Activated T-helper 17 cell treated with anti-CD3 and anti-CD28 coated beads, Interleukin-2, amount 50 U/mL, for 72 hours (primary cell): ENCODE measurements around the gene GPR25. TPM values are rescaled to one million over a fixed set of nuclear protein-coding genes. Genes with fewer than 3 reads are reported as not detected.
A peak's percentile ranks its signal among the peaks of the same experiment; 100 is the strongest.
"Not testable (repeated sequence)": the region's sequence is repeated elsewhere in the genome, so short reads cannot be mapped to it uniquely, and the experiment has no call there.

Source experiments
- ATAC-seq: fragments of 150-1000 bp; cut with Tn5 transposase; replicated peaks from 2 replicates; pipeline ENCODE4 v1.10.0; 2021; ENCODE audit warnings: mild to moderate bottlenecking, moderate library complexity
- H3K27ac Mint-ChIP-seq: one replicate; pipeline ENCODE4 v1.8.0; 2022; ENCODE audit warnings: mixed read lengths
- H3K27me3 Mint-ChIP-seq: one replicate; pipeline ENCODE4 v1.8.0; 2022; ENCODE audit warnings: mixed read lengths
- H3K36me3 Mint-ChIP-seq: one replicate; pipeline ENCODE4 v1.8.0; 2022; ENCODE audit warnings: low read depth, mild to moderate bottlenecking, mixed read lengths
- H3K4me1 Mint-ChIP-seq: one replicate; pipeline ENCODE4 v1.8.0; 2022; ENCODE audit warnings: mixed read lengths
- H3K4me3 Mint-ChIP-seq: one replicate; pipeline ENCODE4 v1.8.0; 2022; ENCODE audit warnings: mild to moderate bottlenecking, mixed read lengths
- H3K9me3 Mint-ChIP-seq: one replicate; pipeline ENCODE4 v1.8.0; 2022; ENCODE audit warnings: mixed read lengths
- total RNA-seq, 2 donors: library from RNA; stranded (reverse); gene quantifications; one replicate each; pipeline ENCODE4 v1.2.3, GENCODE V29; 2022

Gene GPR25
- total RNA-seq, 2 donors from 2014 or later = 1.8 TPM; not detected in 1

DNA sequence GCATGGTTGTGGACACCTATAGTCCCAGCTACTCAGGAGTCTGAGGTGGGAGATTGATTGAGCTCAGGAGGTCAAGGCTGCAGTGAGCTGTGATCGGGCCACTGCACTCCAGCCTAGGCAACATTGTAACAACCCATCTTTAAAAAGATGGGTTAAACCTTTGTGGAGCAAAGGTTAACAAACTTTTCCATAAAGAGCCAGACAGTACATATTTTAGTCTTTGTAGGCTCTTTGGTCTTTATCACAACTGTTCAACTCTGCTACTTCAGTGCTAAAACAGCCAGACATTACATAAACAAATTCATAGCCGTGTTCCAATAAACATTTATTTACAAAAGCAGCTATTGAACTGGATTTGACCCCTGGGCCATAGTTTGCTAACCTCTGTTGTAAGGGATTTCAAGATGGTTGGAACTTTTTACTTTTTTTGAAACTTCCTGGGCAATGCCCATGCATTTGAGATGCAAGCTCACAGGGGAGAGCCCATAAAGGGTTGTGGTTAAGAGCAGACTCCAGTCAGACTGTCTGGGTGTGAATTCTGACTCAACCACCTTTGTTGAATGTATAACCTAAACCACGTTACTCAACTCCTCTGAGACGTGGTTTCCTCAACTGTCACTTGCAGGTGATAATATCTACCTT, 32.8 kb downstream of the GPR25 start:
- H3K36me3 Mint-ChIP-seq = no peaks in the 10 kb centered on the region
- no peak overlapping the region for H3K27ac Mint-ChIP-seq
- H3K27me3 Mint-ChIP-seq = peaks cover 17% of the 10 kb centered on the region
- H3K4me3 Mint-ChIP-seq = no peak overlapping the region
- H3K4me1 Mint-ChIP-seq = peaks cover 8% of the 10 kb centered on the region
- ATAC-seq = peak; percentile 100
- no peaks in the 10 kb centered on the region for H3K9me3 Mint-ChIP-seq

DNA sequence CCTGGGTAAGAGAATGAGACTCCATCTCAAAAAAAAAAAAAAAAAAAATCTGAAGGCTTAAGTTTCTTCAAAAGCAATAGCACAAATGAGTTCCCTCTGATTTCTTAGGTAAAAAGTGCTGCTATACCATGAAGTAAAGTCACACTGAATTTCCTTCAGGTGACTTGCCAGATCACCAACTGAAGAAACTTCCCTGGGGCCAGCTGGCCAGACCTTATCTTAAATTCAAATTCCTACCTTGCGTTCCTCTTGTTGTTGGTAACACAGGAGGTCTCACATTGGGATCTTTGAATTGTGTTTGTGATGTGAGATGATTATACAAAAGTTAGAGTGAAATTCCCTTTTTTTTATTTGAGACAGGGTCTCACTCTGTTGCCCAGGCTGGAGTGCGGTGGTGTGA, 33.7 kb downstream of the GPR25 start:
- Mint-ChIP-seq H3K4me1 (peaks cover 8% of the 10 kb centered on the region), H3K27me3 (peaks cover 13% of the 10 kb centered on the region), H3K36me3 (no peaks in the 10 kb centered on the region), H3K9me3 (no peaks in the 10 kb centered on the region), H3K27ac (no peak overlapping the region), H3K4me3 (no peak overlapping the region)
- no peak for ATAC-seq

DNA sequence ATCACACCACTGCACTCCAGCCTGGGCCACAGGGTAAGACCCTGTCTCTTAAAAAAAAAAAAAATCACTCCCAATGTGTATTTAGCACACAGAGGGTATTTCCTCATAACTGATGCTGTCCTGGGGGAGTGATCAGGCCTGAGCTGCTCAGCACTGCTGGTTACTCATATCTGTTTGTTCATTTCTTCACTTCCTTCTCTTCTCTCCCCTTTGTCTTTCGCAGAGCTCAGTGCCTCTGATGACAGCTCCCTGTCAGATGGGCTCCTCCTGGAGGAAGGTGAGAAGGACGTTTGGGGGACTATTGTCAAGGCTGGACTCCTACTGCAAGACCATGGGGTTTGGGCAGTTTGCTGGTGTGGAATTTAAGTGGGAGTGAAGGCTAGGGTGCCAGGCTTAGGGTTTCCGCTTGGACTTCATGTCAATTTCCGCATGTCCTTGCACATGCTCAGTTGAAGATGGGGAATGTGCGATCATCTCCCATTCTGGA, 34.9 kb downstream of the GPR25 start:
- Mint-ChIP-seq H3K4me3 (no peak overlapping the region), H3K27ac (no peak overlapping the region), H3K27me3 (peaks cover 13% of the 10 kb centered on the region), H3K36me3 (no peaks in the 10 kb centered on the region), H3K4me1 (peaks cover 8% of the 10 kb centered on the region), H3K9me3 (no peaks in the 10 kb centered on the region)
- no peak for ATAC-seq

DNA sequence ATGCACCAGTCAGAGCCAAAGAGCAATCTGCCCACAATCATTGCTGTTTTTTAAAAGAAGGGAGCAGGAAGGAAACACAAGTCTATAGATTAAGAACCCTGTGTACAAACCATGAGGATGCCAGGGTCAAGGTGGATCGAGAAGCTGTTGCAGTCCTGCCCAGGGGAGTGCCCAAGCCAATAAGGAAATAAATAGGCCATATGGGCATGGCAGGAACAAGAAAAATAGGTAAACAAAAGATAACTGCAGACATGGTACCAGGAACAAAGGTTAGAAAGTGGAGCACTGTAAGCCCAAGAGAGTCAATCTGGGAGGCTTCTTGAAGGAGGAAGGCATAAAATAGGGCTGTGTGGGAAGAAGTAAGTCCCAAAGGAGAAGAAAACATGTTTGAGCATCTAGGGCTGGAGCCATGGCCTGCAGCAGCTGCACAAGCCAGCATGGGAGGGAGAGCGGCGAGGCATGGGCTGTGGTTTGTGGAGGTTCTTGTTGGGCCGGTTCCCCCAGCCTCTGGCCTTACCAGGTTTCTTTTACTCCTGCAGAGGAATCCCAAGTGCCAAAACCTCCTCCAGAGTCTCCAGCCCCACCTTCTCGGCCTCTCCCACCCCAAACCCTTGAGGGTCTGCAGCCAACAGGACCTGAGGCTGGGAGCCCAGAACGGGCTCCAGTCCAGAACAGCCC, 35.5 kb downstream of the GPR25 start:
- Mint-ChIP-seq H3K9me3 (no peaks in the 10 kb centered on the region), H3K4me1 (peaks cover 8% of the 10 kb centered on the region), H3K27me3 (peaks cover 13% of the 10 kb centered on the region), H3K36me3 (no peaks in the 10 kb centered on the region), H3K4me3 (no peak overlapping the region), H3K27ac (no peak overlapping the region)
- no peak for ATAC-seq

DNA sequence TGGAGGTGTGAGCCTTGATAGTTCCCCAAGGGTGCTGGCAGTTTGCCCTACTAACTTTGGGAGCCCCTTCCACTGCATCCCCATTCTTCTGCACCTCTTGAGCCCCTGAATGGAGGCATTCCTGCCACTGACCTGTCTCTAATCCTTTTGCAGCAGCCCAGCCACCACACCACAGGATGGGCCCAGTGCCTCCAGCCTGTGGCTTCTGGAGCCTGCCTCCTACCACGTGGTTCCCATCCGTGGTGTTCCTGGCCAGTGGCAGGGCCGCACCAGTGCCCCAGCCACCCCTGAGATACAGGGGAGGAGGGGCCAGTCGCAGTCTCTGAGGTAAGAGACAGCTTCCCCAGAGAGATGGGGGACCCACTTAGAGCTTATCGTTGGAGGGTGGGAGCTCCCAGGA, 36.3 kb downstream of the GPR25 start:
- no peak for ATAC-seq

DNA sequence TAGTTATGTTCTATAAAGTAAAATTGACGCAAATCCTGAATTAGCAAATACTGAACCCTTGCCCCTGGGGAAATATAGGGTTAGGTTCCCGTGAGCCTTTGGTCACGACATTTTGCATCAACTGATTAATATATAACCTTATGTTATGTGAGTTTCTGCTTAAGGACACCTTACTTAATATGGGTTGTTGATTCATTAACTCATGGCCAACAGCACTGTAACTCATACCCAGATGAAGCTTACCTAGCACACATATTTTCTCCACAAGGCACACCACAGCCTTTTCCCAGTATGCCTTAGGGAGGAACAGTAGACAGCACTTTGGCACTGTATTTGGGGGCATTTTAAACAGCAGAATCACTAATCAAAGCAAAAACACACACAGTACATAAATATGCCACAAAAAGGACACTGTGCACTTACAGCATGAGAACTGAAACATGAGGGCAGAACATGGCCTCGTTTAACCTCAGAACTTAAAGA, 37.0 kb downstream of the GPR25 start:
- peaks cover 8% of the 10 kb centered on the region for H3K4me1 Mint-ChIP-seq
- no peak overlapping the region for H3K4me3 Mint-ChIP-seq
- ATAC-seq = no peak
- H3K36me3 Mint-ChIP-seq = no peaks in the 10 kb centered on the region
- no peak overlapping the region for H3K27ac Mint-ChIP-seq
- peaks cover 13% of the 10 kb centered on the region for H3K27me3 Mint-ChIP-seq
- H3K9me3 Mint-ChIP-seq = no peaks in the 10 kb centered on the region

More for the DNA sequence above, 36.3 kb downstream of the GPR25 start:
- Mint-ChIP-seq H3K4me1 (peaks cover 8% of the 10 kb centered on the region), H3K4me3 (no peak overlapping the region), H3K9me3 (no peaks in the 10 kb centered on the region), H3K36me3 (no peaks in the 10 kb centered on the region), H3K27me3 (peaks cover 13% of the 10 kb centered on the region), H3K27ac (no peak overlapping the region)

DNA sequence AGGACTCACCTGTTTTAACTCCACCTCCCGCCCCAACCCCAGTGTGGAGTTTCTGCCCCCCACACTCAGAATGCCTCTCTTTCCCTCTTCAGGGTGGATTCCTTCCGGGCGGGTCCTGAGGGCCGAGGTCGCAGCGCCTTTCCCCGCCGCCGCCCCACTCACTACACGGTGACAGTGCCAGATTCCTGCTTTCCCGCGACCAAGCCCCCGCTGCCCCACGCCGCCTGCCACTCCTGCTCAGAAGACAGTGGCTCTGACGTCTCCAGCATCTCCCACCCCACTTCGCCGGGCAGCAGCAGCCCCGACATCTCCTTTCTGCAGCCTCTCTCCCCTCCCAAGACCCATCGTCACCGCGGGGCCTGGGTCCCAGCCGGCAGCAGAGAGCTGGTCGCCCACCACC, 38.6 kb downstream of the GPR25 start:
- no peak for ATAC-seq
- H3K4me3 Mint-ChIP-seq = no peak overlapping the region
- H3K4me1 Mint-ChIP-seq = peaks cover 8% of the 10 kb centered on the region
- H3K9me3 Mint-ChIP-seq = no peaks in the 10 kb centered on the region
- H3K27me3 Mint-ChIP-seq = peaks cover 13% of the 10 kb centered on the region
- no peaks in the 10 kb centered on the region for H3K36me3 Mint-ChIP-seq
- no peak overlapping the region for H3K27ac Mint-ChIP-seq

DNA sequence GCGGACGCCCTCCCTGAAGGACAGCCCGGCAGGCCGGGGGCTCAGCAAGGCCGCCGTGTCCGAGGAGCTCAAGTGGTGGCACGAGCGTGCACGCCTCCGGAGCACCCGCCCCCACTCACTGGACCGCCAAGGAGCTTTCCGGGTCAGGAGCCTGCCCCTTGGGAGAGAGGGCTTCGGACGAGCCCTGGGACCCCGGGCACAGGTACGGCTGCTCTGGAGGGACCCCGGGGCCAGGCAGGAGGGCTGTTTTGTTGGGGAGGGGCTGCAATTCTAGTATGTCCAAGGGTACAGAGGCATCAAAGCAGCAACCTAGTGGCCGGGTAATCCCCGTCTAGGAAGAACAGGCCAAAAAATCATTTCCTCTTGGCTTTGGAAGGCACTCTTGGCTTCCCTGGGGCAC, 39.2 kb downstream of the GPR25 start:
- H3K9me3 Mint-ChIP-seq, H3K4me3 Mint-ChIP-seq, H3K36me3 Mint-ChIP-seq, ATAC-seq, H3K27ac Mint-ChIP-seq, H3K4me1 Mint-ChIP-seq: not testable (repeated sequence)
- H3K27me3 Mint-ChIP-seq = peaks cover 13% of the 10 kb centered on the region

DNA sequence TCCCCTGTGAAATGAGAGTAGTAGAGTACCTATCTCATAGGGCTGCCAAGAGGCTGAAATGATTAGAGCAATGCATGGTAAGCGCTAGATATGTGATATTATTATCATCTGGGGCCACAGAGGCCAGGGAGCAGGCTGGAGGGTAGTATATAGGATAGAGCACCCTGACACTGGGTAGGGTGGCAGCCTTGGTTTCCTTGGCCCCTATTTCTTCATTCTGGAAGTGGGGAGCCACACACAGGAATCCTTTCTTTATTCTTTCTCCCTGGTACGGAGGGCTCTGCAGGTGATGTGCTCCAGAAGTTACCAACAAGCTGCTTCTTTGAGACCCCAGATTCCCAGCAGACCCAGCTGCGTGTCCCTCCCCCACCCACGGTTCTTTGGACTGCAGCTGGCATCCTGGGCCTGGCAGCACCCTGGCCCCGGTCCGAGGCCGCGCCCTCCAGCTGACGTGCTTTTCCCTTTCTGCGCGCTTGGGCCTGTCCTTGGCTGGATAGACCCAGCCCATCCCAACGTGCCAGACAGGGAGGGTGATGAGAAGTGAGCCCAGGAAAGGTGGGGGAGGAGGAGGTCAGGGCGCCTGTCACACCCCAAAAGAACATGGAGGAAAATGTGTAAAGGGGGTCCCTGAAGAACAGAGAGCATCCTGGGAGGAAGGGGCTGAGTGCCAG, 40.1 kb downstream of the GPR25 start:
- no peak for ATAC-seq
- H3K4me3 Mint-ChIP-seq = no peak overlapping the region
- H3K4me1 Mint-ChIP-seq = peaks cover 5% of the 10 kb centered on the region
- H3K27ac Mint-ChIP-seq = no peak overlapping the region
- H3K36me3 Mint-ChIP-seq = no peaks in the 10 kb centered on the region
- H3K27me3 Mint-ChIP-seq = peaks cover 10% of the 10 kb centered on the region
- H3K9me3 Mint-ChIP-seq = no peaks in the 10 kb centered on the region

DNA sequence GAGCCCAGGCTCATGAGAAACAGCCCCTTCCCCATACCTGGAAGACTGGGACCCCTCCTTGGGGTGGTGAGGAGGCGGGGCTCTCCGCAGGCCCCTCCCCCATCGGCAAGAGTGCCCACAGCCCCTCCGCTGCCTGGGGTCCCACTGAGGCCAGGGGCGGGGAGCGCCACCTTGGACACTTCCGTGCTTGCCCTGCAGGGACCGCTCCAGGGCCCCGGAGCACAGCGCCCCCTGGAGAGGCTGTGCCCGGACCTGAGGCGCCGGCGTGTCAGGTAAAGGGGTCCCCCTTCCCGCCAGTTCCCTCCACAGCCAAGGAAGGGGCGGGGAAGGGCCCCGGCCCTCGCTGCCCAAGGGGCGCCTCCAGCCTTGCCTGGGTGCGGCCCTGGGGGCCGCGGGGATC, 43.4 kb downstream of the GPR25 start:
- H3K9me3 Mint-ChIP-seq = no peaks in the 10 kb centered on the region
- H3K4me3 Mint-ChIP-seq = no peak overlapping the region
- no peaks in the 10 kb centered on the region for H3K4me1 Mint-ChIP-seq
- H3K36me3 Mint-ChIP-seq = no peaks in the 10 kb centered on the region
- no peak for ATAC-seq
- H3K27me3 Mint-ChIP-seq = peaks cover 3% of the 10 kb centered on the region
- no peak overlapping the region for H3K27ac Mint-ChIP-seq

DNA sequence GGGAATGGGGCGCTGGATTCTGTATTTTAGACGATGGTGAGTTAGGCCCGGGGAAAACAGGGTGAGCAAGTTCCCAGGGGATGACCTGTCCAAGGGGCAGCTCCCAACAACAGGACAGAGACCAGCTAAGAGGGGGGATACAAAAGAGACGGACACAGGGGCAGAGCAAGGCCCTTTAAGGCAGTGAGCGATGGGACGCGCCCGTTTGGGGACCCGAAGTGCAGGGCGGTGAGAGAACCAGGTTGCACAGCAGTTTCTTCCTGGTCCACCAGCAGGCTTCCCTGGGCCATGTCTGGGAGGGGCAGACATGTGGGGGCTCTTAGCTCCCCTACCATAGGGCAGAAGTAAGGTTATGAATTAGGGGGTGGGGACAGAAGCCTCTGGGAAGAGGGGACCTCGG, 43.9 kb downstream of the GPR25 start:
- Mint-ChIP-seq H3K9me3 (no peaks in the 10 kb centered on the region), H3K27me3 (peaks cover 4% of the 10 kb centered on the region), H3K4me3 (no peak overlapping the region), H3K36me3 (no peaks in the 10 kb centered on the region), H3K27ac (no peak overlapping the region), H3K4me1 (no peaks in the 10 kb centered on the region)
- ATAC-seq = no peak

DNA sequence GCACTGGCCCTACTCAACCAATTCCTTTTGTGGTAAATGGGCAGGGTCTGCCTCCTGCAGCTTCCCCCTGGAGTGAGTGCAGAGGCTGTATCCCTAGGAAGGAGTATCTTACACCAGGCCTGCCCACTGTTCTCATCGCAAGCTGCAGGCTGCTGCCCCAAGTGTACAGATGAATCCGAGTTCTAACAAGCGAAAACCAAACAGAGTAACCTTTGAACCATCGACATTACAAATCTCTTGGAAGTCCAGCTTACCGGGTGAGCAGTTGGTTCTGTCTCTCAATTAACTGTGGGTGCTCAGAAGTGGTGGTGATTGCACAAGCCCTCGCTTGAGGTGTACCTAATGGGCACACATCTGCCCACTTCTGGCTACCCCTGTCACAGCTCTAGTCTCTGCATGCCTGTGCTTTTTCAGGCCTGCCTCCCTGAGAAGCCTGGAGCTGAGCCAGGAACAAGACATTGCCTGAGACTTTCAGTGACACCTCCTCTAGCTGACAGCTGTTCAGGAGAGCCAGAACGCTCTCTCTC, 44.6 kb downstream of the GPR25 start:
- Mint-ChIP-seq H3K9me3 (no peaks in the 10 kb centered on the region), H3K36me3 (no peaks in the 10 kb centered on the region), H3K4me1 (no peaks in the 10 kb centered on the region), H3K4me3 (no peak overlapping the region), H3K27ac (no peak overlapping the region), H3K27me3 (peaks cover 7% of the 10 kb centered on the region)
- no peak for ATAC-seq

DNA sequence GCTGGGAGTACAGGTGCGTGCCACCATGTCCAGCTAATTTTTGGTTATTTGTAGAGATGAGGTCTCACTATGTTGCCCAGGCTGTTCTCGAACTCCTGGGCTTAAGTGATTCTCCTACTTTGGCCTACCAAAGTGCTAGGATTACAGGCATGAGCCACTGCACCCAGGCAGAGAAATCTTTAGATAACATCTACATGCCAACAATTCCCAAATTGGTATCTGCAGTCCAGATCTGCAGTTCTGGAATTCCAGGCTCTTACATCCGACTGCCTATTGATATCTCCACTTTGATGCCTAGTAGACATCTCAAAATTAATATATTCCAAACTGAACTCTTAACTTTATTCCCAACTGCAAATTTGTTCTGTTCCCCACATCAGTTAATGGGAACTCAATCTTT, 45.2 kb downstream of the GPR25 start:
- Mint-ChIP-seq H3K27me3 (peaks cover 6% of the 10 kb centered on the region), H3K9me3 (no peaks in the 10 kb centered on the region), H3K36me3 (no peaks in the 10 kb centered on the region), H3K4me3 (no peak overlapping the region), H3K4me1 (no peaks in the 10 kb centered on the region), H3K27ac (no peak overlapping the region)
- ATAC-seq = no peak

DNA sequence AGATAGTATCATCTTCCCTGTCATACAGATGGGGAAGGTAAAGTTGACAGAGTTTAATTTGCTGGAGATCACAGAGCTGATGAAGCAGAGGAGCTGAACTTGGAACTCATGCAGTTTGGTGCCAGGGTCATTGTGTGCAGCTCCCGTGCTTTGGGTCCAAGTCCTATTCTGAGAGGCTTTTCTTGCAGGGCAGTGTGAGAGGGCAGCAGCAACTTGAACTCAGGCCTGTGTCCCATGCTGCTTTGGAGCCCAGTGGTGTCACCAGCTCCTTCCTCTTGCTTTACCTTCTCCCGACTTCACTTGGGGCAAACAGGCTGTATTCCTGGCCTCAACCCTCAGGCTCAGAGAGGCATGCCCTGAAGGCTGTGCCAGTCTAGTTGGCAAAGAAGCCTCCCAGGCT, 46.6 kb downstream of the GPR25 start:
- Mint-ChIP-seq H3K4me1 (no peaks in the 10 kb centered on the region), H3K36me3 (no peaks in the 10 kb centered on the region), H3K4me3 (no peak overlapping the region), H3K9me3 (no peaks in the 10 kb centered on the region), H3K27me3 (peaks cover 8% of the 10 kb centered on the region), H3K27ac (no peak overlapping the region)
- no peak for ATAC-seq
